Mesodermal cell (in vitro differentiated cells): ENCODE measurements around the gene MARCHF3.
A peak's percentile ranks its signal among the peaks of the same experiment; 100 is the strongest.

ENCODE experiments used
- H3K27ac ChIP-seq: 2 replicates; pipeline ENCODE4 v1.7.0; 2013; ENCODE audit warnings: mild to moderate bottlenecking, low read depth, low read length, moderate library complexity; ENCODE audit not compliant: severe bottlenecking
- H3K36me3 ChIP-seq: 2 replicates; pipeline ENCODE4 v1.7.1; 2013; ENCODE audit warnings: mild to moderate bottlenecking, low read length, moderate library complexity; ENCODE audit not compliant: control insufficient read depth, insufficient read depth
- H3K4me1 ChIP-seq: one replicate; pipeline ENCODE4 v1.7.1; 2013; ENCODE audit warnings: mild to moderate bottlenecking, low read length; ENCODE audit not compliant: insufficient read depth, control insufficient read depth, poor library complexity, severe bottlenecking
- H3K4me3 ChIP-seq: 2 replicates; pipeline ENCODE4 v1.7.0; 2013; ENCODE audit warnings: low read length, control low read depth, mild to moderate bottlenecking; ENCODE audit not compliant: insufficient read depth, poor library complexity, severe bottlenecking; ENCODE audit errors: extremely low read depth
- H3K9me3 ChIP-seq: 2 replicates; pipeline ENCODE4 v1.7.1; 2013; ENCODE audit warnings: mild to moderate bottlenecking, low read length, moderate library complexity; ENCODE audit not compliant: control insufficient read depth
- WGBS, 2 experiments: methylation state at CpG; one replicate each; pipeline ENCODE4 v1.1.5; 2013; ENCODE audit warnings: missing lambda C conversion rate in 2 of 2; ENCODE audit not compliant: insufficient coverage in 2 of 2; 5-methylcytosine and 5-hydroxymethylcytosine counted together

MARCHF3 gene

GRCh38 chr5:127046343-127047072 is 16.1 kb upstream of the MARCHF3 start:
- Histone ChIP-seq H3K4me3 (no peak overlapping the region), H3K27ac (no peak overlapping the region), H3K4me1 (peaks cover 7% of the 10 kb centered on the region), H3K36me3 (no peaks in the 10 kb centered on the region), H3K9me3 (no peaks in the 10 kb centered on the region)
- 96 to 100% methylated on average over 3 of the region's 4 CpGs for WGBS, 2 experiments

GRCh38 chr5:127042593-127042992 is 12.2 kb upstream of the MARCHF3 start:
- H3K27ac ChIP-seq, result no peak overlapping the region
- H3K4me3 ChIP-seq, result no peak overlapping the region
- peaks cover 16% of the 10 kb centered on the region for H3K4me1 ChIP-seq
- H3K9me3 ChIP-seq, result no peaks in the 10 kb centered on the region
- WGBS, 2 experiments, result no CpG with 5 or more reads among the region's 2 CpGs
- H3K36me3 ChIP-seq, result no peaks in the 10 kb centered on the region

- Histone ChIP-seq H3K4me3 (no peak overlapping the region), H3K27ac (no peak overlapping the region), H3K9me3 (no peaks in the 10 kb centered on the region), H3K4me1 (peaks cover 16% of the 10 kb centered on the region), H3K36me3 (no peaks in the 10 kb centered on the region)
- no CpG with 5 or more reads among the region's 3 CpGs for WGBS, 2 experiments
Observed at GRCh38 chr5:127041571-127041970, 11.2 kb upstream of the MARCHF3 start.

- no peak overlapping the region for H3K4me3 ChIP-seq
- H3K27ac ChIP-seq, result no peak overlapping the region
- H3K4me1 ChIP-seq, result peaks cover 16% of the 10 kb centered on the region
- no peaks in the 10 kb centered on the region for H3K9me3 ChIP-seq
- 56 to 59% methylated on average over 4 to 5 of the region's 9 CpGs for WGBS, 2 experiments
- no peaks in the 10 kb centered on the region for H3K36me3 ChIP-seq
Observed at GRCh38 chr5:127040796-127041520, 10.6 kb upstream of the MARCHF3 start.

- no peaks in the 10 kb centered on the region for H3K9me3 ChIP-seq
- H3K4me1 ChIP-seq, result peaks cover 16% of the 10 kb centered on the region
- WGBS, 2 experiments, result 92 to 100% methylated on average over 2 of the region's 4 CpGs
- no peak overlapping the region for H3K4me3 ChIP-seq
- no peaks in the 10 kb centered on the region for H3K36me3 ChIP-seq
- H3K27ac ChIP-seq, result no peak overlapping the region
Observed at GRCh38 chr5:127038550-127038949, 8.2 kb upstream of the MARCHF3 start.

- Histone ChIP-seq H3K27ac (no peak overlapping the region), H3K4me3 (no peak overlapping the region), H3K36me3 (no peaks in the 10 kb centered on the region), H3K9me3 (no peaks in the 10 kb centered on the region), H3K4me1 (peaks cover 7% of the 10 kb centered on the region)
- 100% methylated on average over 1 of the region's 2 CpGs for WGBS, 2 experiments
Observed at GRCh38 chr5:127031863-127032232, 1.5 kb upstream of the MARCHF3 start.

GRCh38 chr5:127031147-127031862 is 947 bp upstream of the MARCHF3 start:
- WGBS, 2 experiments, result 37 to 40% methylated on average over 32 to 45 of the region's 45 CpGs
- Histone ChIP-seq H3K9me3 (no peaks in the 10 kb centered on the region), H3K36me3 (no peaks in the 10 kb centered on the region), H3K4me3 (peak overlapping the region; percentile 76), H3K27ac (peak overlapping the region; percentile 60), H3K4me1 (peaks cover 7% of the 10 kb centered on the region)

- Histone ChIP-seq H3K4me1 (peaks cover 7% of the 10 kb centered on the region), H3K4me3 (peak overlapping the region; percentile 76), H3K27ac (no peak overlapping the region), H3K9me3 (no peaks in the 10 kb centered on the region), H3K36me3 (no peaks in the 10 kb centered on the region)
- WGBS, 2 experiments, result 0% methylated on average over 36 to 37 of the region's 51 CpGs
Observed at GRCh38 chr5:127029581-127030258, 638 bp downstream of the MARCHF3 start.

GRCh38 chr5:127028822-127029457 is 1.4 kb downstream of the MARCHF3 start:
- H3K9me3 ChIP-seq, result no peaks in the 10 kb centered on the region
- peak overlapping the region; percentile 76 for H3K4me3 ChIP-seq
- WGBS, 2 experiments, result 84 to 89% methylated on average over 7 of the region's 12 CpGs
- no peak overlapping the region for H3K27ac ChIP-seq
- no peaks in the 10 kb centered on the region for H3K36me3 ChIP-seq
- peaks cover 7% of the 10 kb centered on the region for H3K4me1 ChIP-seq

- H3K4me3 ChIP-seq, result no peak overlapping the region
- no peaks in the 10 kb centered on the region for H3K9me3 ChIP-seq
- no peaks in the 10 kb centered on the region for H3K36me3 ChIP-seq
- WGBS, 2 experiments, result 100% methylated on average over 1 of the region's 1 CpG
- H3K4me1 ChIP-seq, result peaks cover 7% of the 10 kb centered on the region
- H3K27ac ChIP-seq, result no peak overlapping the region
Observed at GRCh38 chr5:127027539-127027938, 2.8 kb downstream of the MARCHF3 start.
